HG02870 (cell line): ENCODE data around the gene LOXHD1.

Experiments used
- ATAC-seq: cut with Tn5 transposase; IDR thresholded peaks from one replicate; pipeline ENCODE4 v1.9.1; 2021; ENCODE audit warnings: mild to moderate bottlenecking, moderate library complexity; ENCODE audit not compliant: unreplicated experiment

Gene LOXHD1

GRCh38 chr18:46452820-46453219 is 204.2 kb downstream of the LOXHD1 start:
- ATAC-seq = no peak

- ATAC-seq = no peak
These were observed 207.5 kb downstream of the LOXHD1 start for GRCh38 chr18:46449499-46449898.

GRCh38 chr18:46449033-46449432 is 208.0 kb downstream of the LOXHD1 start:
- ATAC-seq = no peak

GRCh38 chr18:46448347-46448746 is 208.7 kb downstream of the LOXHD1 start:
- no peak for ATAC-seq

GRCh38 chr18:46447792-46448191 is 209.2 kb downstream of the LOXHD1 start:
- ATAC-seq = no peak

GRCh38 chr18:46447323-46447722 is 209.7 kb downstream of the LOXHD1 start:
- no peak for ATAC-seq

- ATAC-seq = no peak
These were observed 211.3 kb downstream of the LOXHD1 start for GRCh38 chr18:46445522-46446313.

GRCh38 chr18:46439037-46439436 is 218.0 kb downstream of the LOXHD1 start:
- no peak for ATAC-seq

GRCh38 chr18:46437061-46437460 is 220.0 kb downstream of the LOXHD1 start:
- no peak for ATAC-seq

GRCh38 chr18:46436621-46437020 is 220.4 kb downstream of the LOXHD1 start:
- ATAC-seq = no peak

GRCh38 chr18:46435031-46435430 is 222.0 kb downstream of the LOXHD1 start:
- no peak for ATAC-seq

- ATAC-seq = no peak
These were observed 222.4 kb downstream of the LOXHD1 start for GRCh38 chr18:46434629-46435028.

- ATAC-seq = no peak
These were observed 223.7 kb downstream of the LOXHD1 start for GRCh38 chr18:46433121-46433826.

- no peak for ATAC-seq
These were observed 225.4 kb downstream of the LOXHD1 start for GRCh38 chr18:46431522-46432171.

- ATAC-seq = no peak
These were observed 227.3 kb downstream of the LOXHD1 start for GRCh38 chr18:46429649-46430224.

- no peak for ATAC-seq
These were observed 227.9 kb downstream of the LOXHD1 start for GRCh38 chr18:46429130-46429529.

- no peak for ATAC-seq
These were observed 228.7 kb downstream of the LOXHD1 start for GRCh38 chr18:46428368-46428767.

GRCh38 chr18:46427216-46427995 is 229.6 kb downstream of the LOXHD1 start:
- ATAC-seq = no peak
